Measurements from ENCODE around the gene RGPD3. TPM values are rescaled to one million over a fixed set of nuclear protein-coding genes. Genes with fewer than 3 reads are reported as not detected.
"Not testable (repeated sequence)": the region's sequence is repeated elsewhere in the genome, so short reads cannot be mapped to it uniquely, and the experiment has no call there.

Gene RGPD3
- polyA plus RNA-seq, 3 donors from 2014 or later: 0.06 to 0.09 TPM; not detected in 1

DNA sequence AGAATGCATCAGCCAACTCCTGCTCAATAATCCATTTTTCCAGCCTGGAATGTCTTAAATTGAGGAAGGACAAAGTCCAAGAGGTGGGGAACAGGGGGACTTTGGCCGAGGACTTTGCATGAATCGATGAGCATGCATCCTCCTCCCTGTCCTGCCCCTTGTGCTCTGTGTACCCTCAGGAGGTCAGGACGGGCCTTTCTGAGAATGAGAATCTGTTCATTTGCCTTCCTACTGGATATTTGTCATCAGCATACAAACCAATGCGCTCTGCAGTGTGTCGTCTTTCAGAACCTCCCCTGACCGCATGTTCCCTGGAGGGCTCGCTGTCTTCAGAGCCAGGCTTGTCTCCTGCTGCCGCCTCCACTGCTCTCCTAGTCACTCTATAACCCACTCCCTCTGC lies 83.7 kb downstream of the RGPD3 start:
- DNase-seq; H3K27me3 Mint-ChIP-seq (ENCODE audit: low read depth in 3 of 3); H3K9me3 Mint-ChIP-seq; H3K36me3 Mint-ChIP-seq; H3K4me1 Mint-ChIP-seq; H3K27ac Mint-ChIP-seq; H3K4me3 Mint-ChIP-seq: not testable (repeated sequence)

DNA sequence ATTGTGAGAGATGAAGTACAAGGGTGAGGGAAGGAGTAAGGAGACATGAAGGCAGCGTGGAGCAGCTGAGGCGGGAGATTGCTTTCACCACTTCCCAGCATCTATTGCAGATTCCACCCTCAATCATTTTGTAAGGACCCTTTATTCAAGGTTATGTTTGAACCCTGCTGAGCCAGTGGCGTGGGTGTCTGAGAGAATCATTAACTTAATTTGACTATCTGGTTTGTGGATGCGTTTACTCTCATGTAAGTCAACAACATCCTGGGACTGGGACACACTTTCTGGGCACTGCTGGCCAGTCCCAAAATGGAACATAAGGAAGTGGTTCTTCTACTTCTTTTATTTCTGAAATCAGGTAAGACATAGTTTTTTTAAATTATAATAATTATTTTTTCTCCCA lies 86.3 kb downstream of the RGPD3 start:
- H3K4me3 Mint-ChIP-seq; H3K27ac Mint-ChIP-seq; H3K27me3 Mint-ChIP-seq (ENCODE audit: low read depth in 3 of 3); DNase-seq; H3K9me3 Mint-ChIP-seq; H3K4me1 Mint-ChIP-seq; H3K36me3 Mint-ChIP-seq: not testable (repeated sequence)

DNA sequence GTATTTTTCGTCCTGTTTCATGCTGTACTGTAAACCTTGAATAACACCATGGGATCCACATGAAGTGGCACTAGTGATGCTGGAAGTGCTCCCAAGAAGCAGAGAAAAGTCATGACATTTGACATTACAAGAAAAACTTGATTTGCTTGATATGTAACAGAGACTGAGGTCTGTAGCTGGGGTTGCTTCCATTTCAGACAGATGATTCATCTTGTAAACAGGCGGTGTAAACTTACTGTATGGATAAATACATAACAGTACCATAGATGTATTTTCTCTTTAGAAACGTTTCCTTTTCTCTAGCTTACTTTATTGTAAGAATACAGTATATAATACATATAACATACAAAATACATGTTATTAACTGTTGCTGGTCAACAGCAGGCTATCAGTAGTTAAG lies 88.6 kb downstream of the RGPD3 start:
- not testable (repeated sequence) for H3K4me3 Mint-ChIP-seq; DNase-seq; H3K27ac Mint-ChIP-seq; H3K9me3 Mint-ChIP-seq; H3K27me3 Mint-ChIP-seq (ENCODE audit: low read depth in 3 of 3); H3K4me1 Mint-ChIP-seq; H3K36me3 Mint-ChIP-seq

DNA sequence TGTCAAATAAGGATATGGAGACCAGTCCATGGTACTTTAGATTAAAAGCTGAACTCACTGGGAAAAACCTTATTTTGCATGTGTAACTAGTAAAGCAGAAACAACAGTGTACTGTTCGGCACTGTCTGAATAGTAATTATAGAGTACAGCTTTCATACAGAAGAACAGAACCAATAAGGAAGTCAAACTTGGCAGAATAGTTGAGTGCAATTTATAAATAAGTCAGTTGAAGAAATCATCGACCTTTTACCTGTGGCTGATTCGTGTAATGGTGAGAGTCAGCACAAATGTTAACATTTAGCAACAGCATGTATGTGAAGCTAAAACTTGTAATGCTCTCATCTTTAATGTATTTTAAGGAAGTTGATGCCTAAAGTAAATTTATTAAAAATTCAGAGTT lies 99.0 kb downstream of the RGPD3 start:
- H3K4me1 Mint-ChIP-seq; H3K27me3 Mint-ChIP-seq (ENCODE audit: low read depth in 3 of 3); H3K9me3 Mint-ChIP-seq; H3K4me3 Mint-ChIP-seq; H3K36me3 Mint-ChIP-seq; H3K27ac Mint-ChIP-seq; DNase-seq: not testable (repeated sequence)

DNA sequence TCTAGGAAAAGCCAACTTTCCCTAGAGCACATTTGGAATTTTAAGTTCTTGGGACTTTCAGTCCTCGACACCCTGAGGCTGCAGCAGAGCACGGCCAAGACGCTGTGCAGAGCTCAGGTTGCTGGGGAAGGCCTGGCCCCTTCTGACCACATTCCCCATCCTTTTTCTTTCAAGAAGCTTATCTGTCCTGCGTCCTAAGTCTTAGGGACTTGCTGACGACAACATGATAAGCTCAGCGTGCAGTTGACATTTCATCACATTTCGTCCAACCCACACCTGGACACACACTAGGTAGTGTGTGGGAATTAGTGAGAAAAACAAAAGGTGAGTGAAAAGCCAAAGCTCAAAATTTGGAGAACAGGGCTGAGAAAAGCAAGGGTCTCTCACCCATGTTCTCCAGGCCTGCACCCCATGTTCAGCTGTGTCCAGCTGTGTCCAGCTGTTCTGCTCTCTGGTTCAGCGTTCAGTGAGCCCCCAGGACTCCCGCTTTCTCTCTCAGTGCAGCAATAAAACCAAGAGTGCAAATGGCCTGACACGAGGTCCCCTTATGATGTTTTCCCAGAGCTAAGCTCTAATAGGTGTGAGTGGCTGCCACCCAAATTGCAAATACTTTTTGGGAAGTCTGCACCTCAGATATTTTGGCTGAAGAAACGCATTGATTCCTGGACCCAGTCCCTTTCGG lies 101.9 kb downstream of the RGPD3 start:
- Mint-ChIP-seq H3K4me1 (no peaks in the 10 kb centered on the region), H3K4me3 (no peak overlapping the region), H3K36me3 (no peaks in the 10 kb centered on the region), H3K27me3 (ENCODE audit: low read depth in 3 of 3) (peaks cover 0 to 4% (median 1%) of the 10 kb centered on the region in 3 donors), H3K27ac (no peak overlapping the region), H3K9me3 (no peaks in the 10 kb centered on the region)
- DNase-seq: no peak

DNA sequence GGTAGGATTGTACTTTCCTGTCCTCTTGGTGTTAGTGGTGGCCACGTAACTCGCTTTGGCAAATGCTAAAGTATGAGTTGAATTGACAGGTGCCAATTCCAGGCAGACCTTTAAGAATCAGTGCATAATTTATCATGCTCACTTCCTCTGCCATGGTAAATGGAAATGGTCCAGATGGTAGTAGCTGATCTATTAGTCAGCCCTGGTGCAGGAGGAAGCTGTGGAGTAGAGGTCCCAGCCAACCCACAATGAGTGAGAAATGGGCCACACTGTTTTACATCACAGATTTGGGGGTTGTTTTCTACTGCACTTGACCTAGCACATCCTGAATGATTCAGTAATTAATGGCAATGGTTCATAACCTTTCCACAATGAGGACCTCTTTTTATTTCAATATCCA lies 104.4 kb downstream of the RGPD3 start:
- Mint-ChIP-seq H3K36me3 (no peaks in the 10 kb centered on the region), H3K4me1 (no peaks in the 10 kb centered on the region), H3K27me3 (ENCODE audit: low read depth in 3 of 3) (peaks cover 5 to 8% (median 6%) of the 10 kb centered on the region in 3 donors), H3K27ac (no peak overlapping the region), H3K9me3 (no peaks in the 10 kb centered on the region), H3K4me3 (no peak overlapping the region)
- DNase-seq: no peak

GRCh38 chr2:106362789-106363188 lies 105.4 kb downstream of the RGPD3 start:
- no peaks in the 10 kb centered on the region for H3K36me3 Mint-ChIP-seq

DNA sequence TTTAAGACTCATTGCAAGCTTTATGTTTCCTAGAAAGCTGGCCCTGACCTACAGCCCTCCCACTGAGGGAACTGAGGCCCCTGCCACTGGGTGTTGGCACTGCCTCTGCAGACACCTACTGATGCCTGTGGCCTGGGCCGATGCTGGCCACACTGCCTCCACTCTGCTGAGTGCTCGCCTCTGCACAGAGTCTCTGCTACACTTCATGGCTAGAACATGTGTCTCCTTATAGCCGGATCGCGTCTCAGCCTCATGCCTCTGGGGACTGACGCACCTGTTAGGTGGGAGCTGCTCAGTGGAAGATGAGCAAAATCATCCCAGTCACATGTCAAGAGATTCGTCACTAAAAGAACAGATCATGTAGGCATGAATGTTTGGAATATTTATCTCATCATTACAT lies 108.7 kb downstream of the RGPD3 start:
- H3K4me1 Mint-ChIP-seq: no peaks in the 10 kb centered on the region
- no peak overlapping the region for H3K4me3 Mint-ChIP-seq
- H3K36me3 Mint-ChIP-seq: no peaks in the 10 kb centered on the region
- H3K9me3 Mint-ChIP-seq: no peaks in the 10 kb centered on the region
- H3K27ac Mint-ChIP-seq: no peak overlapping the region
- DNase-seq: no peak
- H3K27me3 Mint-ChIP-seq (ENCODE audit: low read depth in 3 of 3): peaks cover 2 to 6% (median 6%) of the 10 kb centered on the region in 3 donors

More at GRCh38 chr2:106362789-106363188, 105.4 kb downstream of the RGPD3 start:
- no peak for DNase-seq
- Mint-ChIP-seq H3K4me3 (no peak overlapping the region), H3K27me3 (ENCODE audit: low read depth in 3 of 3) (peaks cover 6 to 8% (median 6%) of the 10 kb centered on the region in 3 donors), H3K4me1 (no peaks in the 10 kb centered on the region), H3K9me3 (no peaks in the 10 kb centered on the region), H3K27ac (no peak overlapping the region)

GRCh38 chr2:106358521-106358920 lies 109.7 kb downstream of the RGPD3 start:
- H3K27ac Mint-ChIP-seq: no peak overlapping the region
- H3K36me3 Mint-ChIP-seq: no peaks in the 10 kb centered on the region
- H3K9me3 Mint-ChIP-seq: no peaks in the 10 kb centered on the region
- no peak for DNase-seq
- H3K4me3 Mint-ChIP-seq: no peak overlapping the region
- no peaks in the 10 kb centered on the region for H3K4me1 Mint-ChIP-seq
- peaks cover 3 to 6% (median 6%) of the 10 kb centered on the region in 3 donors for H3K27me3 Mint-ChIP-seq (ENCODE audit: low read depth in 3 of 3)

DNA sequence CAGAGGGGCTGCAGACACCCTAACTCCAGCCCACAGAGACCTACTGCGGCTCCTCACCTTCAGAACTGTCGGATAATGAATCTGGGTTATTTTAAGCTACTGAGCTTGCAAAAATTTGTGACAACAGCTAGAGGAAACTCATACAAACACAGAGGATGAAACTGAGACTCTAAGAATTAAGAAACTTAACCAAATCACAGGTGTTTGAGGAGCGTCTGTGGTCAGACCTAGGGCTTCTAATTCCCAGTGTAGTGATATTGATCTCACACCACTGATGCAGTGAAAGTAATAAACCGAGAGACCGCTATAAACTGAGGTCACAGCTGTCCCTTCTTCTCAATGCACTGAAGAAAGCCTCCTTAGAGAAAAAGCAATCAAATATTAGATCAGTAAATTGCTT lies 110.1 kb downstream of the RGPD3 start:
- Mint-ChIP-seq H3K9me3 (no peaks in the 10 kb centered on the region), H3K36me3 (no peaks in the 10 kb centered on the region), H3K4me1 (no peaks in the 10 kb centered on the region), H3K27ac (no peak overlapping the region), H3K4me3 (no peak overlapping the region), H3K27me3 (ENCODE audit: low read depth in 3 of 3) (peaks cover 5 to 8% (median 6%) of the 10 kb centered on the region in 3 donors)
- no peak for DNase-seq

- H3K36me3 Mint-ChIP-seq: no peaks in the 10 kb centered on the region
Measured at GRCh38 chr2:106356291-106356690, 111.9 kb downstream of the RGPD3 start.

GRCh38 chr2:106353676-106354075 lies 114.5 kb downstream of the RGPD3 start:
- no peak for DNase-seq
- H3K4me1 Mint-ChIP-seq: no peaks in the 10 kb centered on the region
- no peaks in the 10 kb centered on the region for H3K36me3 Mint-ChIP-seq
- H3K27me3 Mint-ChIP-seq (ENCODE audit: low read depth in 3 of 3): peaks cover 0 to 7% (median 5%) of the 10 kb centered on the region in 3 donors
- no peak overlapping the region for H3K27ac Mint-ChIP-seq
- no peak overlapping the region for H3K4me3 Mint-ChIP-seq
- H3K9me3 Mint-ChIP-seq: no peaks in the 10 kb centered on the region

More at GRCh38 chr2:106356291-106356690, 111.9 kb downstream of the RGPD3 start:
- H3K27me3 Mint-ChIP-seq (ENCODE audit: low read depth in 3 of 3): peaks cover 6 to 9% (median 8%) of the 10 kb centered on the region in 3 donors
- H3K4me1 Mint-ChIP-seq: no peaks in the 10 kb centered on the region
- no peak overlapping the region for H3K4me3 Mint-ChIP-seq
- no peak overlapping the region for H3K27ac Mint-ChIP-seq
- DNase-seq: no peak
- no peaks in the 10 kb centered on the region for H3K9me3 Mint-ChIP-seq

DNA sequence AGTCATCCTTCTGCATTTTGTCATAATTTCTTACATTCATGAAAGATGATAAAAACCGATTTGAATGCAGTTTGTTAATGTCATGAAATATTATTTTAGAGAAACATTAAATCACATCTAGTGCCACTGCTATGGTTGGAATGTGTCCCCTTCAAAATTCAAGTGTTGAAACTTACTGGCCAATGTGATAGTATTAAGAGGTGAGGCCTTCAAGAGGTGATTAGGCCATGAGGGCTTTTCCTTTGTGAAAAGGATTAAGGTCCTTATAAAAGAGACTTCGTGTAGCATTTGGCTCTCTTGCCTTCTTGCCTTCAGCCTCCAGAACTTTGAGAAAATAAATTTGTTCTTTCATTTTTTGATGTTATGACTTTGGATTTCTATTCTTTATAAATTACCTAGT lies 117.2 kb downstream of the RGPD3 start:
- no peak for DNase-seq
- H3K4me3 Mint-ChIP-seq: no peak overlapping the region
- no peak overlapping the region for H3K27ac Mint-ChIP-seq
- no peaks in the 10 kb centered on the region for H3K9me3 Mint-ChIP-seq
- peaks cover 0 to 7% (median 3%) of the 10 kb centered on the region in 3 donors for H3K27me3 Mint-ChIP-seq (ENCODE audit: low read depth in 3 of 3)
- H3K4me1 Mint-ChIP-seq: no peaks in the 10 kb centered on the region
- no peaks in the 10 kb centered on the region for H3K36me3 Mint-ChIP-seq

DNA sequence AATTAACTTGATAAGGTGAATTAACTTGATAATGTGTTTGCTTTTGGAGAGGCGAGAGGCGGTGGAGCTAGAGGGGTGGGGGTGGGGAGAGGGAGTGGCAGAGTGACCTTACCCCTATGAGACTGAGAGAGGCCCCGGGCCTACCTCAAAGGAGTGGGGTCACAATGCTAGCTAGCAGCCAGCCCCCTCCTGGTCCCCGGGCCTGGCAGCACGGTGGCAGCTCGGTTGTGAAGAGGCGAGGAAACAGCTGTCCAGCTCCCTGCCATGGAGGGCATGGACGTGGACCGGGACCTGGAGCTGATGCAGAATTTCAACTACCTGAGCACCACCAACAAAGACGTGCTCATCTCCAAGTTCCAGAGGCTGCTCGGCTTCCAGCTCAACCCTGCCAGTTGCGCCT lies 123.9 kb downstream of the RGPD3 start:
- no peak overlapping the region for H3K27ac Mint-ChIP-seq
- DNase-seq: no peak
- H3K9me3 Mint-ChIP-seq: no peaks in the 10 kb centered on the region
- H3K36me3 Mint-ChIP-seq: no peaks in the 10 kb centered on the region
- H3K27me3 Mint-ChIP-seq (ENCODE audit: low read depth in 3 of 3): peaks cover 0 to 3% (median 2%) of the 10 kb centered on the region in 3 donors
- no peaks in the 10 kb centered on the region for H3K4me1 Mint-ChIP-seq
- H3K4me3 Mint-ChIP-seq: no peak overlapping the region

DNA sequence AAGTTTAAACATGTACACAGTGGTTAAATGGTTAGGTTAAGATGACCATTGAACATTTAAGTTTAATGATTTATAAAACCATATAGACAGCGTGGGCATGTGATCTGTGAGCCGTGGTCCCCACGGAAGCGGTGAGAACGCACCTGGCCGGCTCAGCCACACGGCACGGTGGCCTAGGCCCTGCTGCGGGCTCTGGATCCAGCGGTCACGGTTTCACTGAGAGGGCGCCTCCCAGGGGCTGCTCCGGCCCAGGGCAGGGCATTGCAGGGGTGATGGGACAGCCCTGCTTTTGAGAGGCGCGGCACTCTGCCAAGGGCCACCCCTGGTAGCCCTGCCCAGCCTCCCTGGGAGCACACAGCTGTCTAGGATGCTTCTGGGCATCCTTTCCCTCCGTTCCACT lies 124.9 kb downstream of the RGPD3 start:
- Mint-ChIP-seq H3K36me3 (no peaks in the 10 kb centered on the region), H3K27me3 (ENCODE audit: low read depth in 3 of 3) (peaks cover 0 to 3% (median 2%) of the 10 kb centered on the region in 3 donors), H3K27ac (no peak overlapping the region), H3K4me3 (no peak overlapping the region), H3K4me1 (no peaks in the 10 kb centered on the region), H3K9me3 (no peaks in the 10 kb centered on the region)
- no peak for DNase-seq
